Activated naive CD8-positive, alpha-beta T cell treated with anti-CD3 and anti-CD28 coated beads, Interleukin-2, amount 50 U/mL, for 16 hours (primary cell): ENCODE results near the gene PTCH1.

Experiments
- DNase-seq: peaks from one replicate; pipeline ENCODE4 v3.0.0-alpha.2; 2020; ENCODE audit warnings: low read depth, low spot score

PTCH1 gene

GRCh38 chr9:95516734-95517558 is at the start of gene PTCH1:
TSS of gene PTCH1 (minus strand) at chr9:95516971.
- no peak for DNase-seq

GRCh38 chr9:95565982-95566381 is 49.2 kb upstream of the PTCH1 start:
- DNase-seq, result no peak

DNA sequence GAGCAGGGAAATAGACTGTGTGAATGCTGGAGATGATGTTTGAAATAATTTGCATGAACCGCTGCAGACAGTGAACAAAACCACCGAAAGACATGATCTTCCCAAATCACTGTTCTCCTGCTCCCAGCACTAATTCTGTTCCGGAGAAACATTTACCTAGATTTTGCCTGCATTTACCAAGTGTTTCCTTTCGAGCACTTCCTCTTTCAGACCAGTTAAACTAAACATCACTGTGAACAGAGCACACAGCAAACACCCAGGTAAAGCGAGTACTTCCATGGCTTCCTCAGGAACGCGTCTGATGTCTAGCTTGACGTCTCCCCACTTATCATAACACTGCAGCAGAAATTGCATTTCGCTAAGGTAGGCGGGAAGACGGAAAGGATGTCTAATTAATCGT is 45.1 kb upstream of the PTCH1 start:
- no peak for DNase-seq

DNA sequence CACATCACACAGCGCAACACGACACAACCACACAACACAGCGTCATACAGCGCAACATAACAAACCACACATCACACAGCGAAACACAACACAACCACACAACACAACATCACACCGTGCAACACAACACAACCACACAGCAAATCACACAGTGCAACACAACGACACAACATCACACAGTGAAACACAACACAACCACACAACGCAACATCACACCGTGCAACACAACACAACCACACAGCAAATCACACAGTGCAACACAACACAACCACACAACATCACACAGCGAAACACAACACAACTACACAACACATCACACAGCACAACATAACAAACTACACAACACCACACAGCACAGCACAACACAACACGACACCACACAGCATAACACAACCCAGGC is 40.4 kb upstream of the PTCH1 start:
- no peak for DNase-seq

DNA sequence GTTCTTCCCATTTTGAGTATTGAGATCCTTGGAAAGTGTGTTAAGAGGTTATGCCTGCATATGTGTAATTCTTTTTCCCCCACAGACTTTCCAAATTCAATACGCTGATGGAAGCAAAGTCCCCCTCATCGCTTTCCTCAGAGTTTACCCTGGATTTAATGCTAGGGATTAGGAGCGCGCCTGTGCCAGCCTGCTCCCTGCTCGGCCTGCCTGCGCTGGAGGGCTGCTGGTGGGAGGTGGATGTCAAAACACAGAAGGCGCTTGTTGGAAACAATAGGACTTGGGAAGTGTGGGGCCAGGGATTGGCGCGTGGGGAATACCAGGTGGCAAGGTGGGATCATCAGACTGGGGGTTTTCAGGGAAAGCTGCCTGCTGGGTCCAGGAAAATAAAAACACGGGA is 39.8 kb upstream of the PTCH1 start:
- DNase-seq, result no peak

- DNase-seq, result no peak
Measured at GRCh38 chr9:95552814-95553546, 36.2 kb upstream of the PTCH1 start.

GRCh38 chr9:95552255-95552654 is 35.5 kb upstream of the PTCH1 start:
- DNase-seq, result no peak

DNA sequence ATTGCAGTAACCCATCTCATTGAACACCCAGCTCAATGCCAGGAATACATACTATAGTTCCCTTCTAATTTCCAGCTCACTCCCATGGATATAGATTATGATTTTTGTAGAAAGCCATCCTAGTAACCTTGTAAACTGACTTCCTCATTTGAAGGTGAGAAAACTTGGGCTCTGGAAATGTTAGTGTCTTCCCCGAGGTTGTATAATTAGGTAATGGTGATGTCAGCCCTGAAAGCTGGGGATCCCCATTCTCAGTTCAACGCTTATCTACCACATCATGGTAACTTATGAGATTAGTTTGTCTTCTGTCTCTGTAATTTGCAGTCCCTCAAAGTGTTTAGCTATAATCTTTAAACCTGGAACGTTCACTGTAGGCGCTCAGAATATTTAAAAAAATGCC is 34.6 kb upstream of the PTCH1 start:
- DNase-seq, result no peak

DNA sequence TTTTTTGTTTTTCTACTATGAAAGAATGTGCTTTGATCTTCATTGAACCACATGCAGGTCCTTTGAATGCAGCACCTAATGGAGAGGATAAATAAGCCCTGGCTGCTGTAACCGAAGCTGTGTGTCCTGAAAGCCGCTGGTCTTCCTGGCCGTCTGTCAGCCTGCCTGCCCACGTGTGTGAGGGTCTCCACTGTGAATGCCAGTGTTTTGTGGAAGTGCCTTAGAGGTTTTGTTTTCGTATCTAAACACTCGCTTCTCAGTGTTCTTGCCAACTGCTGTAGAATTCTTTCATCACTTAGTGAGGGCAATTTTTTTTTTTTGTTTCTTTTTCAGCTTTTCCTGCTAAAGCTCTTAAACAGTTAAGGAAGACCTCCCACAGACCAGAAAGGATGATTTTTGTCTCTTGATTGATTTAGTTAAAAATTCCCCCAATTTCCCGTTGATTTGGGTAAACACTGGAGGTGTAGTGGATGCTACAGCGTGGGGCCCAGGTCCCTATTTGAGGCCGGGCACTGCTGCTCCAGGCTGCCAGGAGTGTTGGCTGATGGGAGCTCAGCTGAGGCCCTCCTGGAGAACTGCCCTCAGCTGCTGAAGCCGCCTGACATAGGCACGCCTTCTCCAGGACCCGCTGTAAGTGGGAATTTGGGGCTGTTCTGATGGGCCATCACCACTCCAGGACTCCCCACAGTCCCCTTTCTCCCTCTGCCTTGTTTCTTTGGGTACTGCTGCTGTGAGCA is 29.2 kb upstream of the PTCH1 start:
- no peak for DNase-seq

- no peak for DNase-seq
Measured at GRCh38 chr9:95533996-95534680, 17.4 kb upstream of the PTCH1 start.

DNA sequence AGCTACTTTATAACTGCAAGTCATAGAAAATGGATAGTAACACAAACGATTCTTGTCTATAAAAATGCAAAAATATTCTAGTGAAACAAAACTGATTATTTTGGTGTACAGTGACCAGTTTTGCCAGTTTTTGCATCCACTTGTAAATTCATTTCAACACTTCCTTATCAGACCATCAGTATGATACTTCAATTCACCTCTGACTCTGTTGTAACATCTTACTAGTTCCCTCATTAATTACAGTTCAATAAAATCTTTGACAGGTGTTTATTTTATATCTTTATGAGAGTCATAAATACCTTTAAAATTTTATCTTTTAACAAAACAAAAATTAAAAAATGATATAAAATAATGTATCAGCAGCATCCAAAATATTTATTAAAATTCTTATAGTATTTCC is 13.1 kb upstream of the PTCH1 start:
- DNase-seq, result no peak

DNA sequence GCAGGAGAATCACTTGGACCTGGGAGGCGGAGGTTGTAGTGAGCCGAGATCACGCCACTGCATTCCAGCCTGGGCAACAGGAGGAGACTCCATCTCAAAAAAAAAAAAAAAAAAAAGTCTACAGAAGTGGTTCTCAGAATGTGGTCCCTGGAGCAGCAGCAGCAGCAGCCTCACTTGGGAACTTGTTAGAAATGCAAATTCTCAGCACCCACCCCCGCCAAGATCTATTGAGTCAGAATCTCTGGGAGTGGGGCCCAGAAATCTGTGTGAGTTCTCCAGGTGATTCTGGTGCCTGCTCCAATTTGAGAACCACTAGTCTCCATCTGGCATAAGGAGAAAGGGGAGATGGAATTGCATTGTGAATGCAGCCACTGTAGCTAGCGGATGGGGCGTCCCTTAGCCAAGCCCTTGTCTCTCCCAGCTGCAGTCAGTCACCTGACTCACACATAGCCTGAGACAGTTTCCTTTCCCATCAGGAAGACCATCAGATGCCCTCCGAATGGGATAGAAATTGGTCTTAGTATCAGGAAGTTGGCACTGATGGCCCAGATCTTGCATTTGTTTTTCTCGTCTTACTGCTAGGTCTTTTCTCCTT is 12.2 kb upstream of the PTCH1 start:
- no peak for DNase-seq

DNA sequence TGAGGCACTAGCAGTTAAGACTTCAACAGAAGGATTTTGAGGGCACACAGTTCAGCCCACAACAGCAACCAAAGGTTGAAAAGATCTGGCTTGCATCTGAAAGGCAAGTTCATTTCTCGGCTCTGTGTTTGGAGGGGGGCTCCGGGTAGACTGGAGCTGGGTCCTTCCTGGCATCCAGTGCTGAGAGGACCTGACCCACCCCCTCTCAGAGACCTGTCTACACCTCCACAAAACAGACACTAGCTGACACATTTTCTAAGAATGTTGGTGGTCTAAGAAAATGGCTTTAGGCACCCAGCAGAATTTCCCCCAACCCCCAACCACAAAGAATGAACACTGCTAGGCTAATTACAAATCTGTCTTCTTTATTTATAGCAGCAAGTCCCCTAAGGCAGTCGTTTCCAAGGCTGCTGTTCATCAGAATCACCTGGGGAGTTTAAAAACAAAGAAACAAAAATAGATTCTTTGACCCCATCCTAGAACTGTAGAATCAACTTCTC is 6.2 kb upstream of the PTCH1 start:
- DNase-seq, result no peak

DNA sequence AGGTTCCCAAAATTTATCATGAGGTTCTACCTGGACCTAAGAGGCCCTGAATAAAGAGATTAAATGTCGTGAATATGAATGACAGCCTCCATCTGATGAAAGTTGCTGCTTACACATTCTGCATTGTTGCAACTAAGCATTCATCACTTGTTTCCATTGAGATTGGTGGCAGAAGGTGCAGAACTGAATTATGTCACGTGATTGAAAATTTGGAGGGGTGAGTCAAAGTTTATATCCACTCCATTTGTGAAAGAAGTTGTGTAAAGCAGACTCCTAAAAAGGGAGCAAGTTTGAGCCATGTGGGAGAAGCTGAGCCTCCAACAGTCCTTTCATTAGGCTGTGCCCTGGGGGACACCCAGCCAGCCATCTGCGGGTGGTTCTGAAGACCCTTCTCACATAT is 4.9 kb upstream of the PTCH1 start:
- DNase-seq, result no peak

GRCh38 chr9:95517559-95518425 is 1.0 kb upstream of the PTCH1 start:
- no peak for DNase-seq

- no peak for DNase-seq
Measured at GRCh38 chr9:95516221-95516733, 494 bp downstream of the PTCH1 start.

DNA sequence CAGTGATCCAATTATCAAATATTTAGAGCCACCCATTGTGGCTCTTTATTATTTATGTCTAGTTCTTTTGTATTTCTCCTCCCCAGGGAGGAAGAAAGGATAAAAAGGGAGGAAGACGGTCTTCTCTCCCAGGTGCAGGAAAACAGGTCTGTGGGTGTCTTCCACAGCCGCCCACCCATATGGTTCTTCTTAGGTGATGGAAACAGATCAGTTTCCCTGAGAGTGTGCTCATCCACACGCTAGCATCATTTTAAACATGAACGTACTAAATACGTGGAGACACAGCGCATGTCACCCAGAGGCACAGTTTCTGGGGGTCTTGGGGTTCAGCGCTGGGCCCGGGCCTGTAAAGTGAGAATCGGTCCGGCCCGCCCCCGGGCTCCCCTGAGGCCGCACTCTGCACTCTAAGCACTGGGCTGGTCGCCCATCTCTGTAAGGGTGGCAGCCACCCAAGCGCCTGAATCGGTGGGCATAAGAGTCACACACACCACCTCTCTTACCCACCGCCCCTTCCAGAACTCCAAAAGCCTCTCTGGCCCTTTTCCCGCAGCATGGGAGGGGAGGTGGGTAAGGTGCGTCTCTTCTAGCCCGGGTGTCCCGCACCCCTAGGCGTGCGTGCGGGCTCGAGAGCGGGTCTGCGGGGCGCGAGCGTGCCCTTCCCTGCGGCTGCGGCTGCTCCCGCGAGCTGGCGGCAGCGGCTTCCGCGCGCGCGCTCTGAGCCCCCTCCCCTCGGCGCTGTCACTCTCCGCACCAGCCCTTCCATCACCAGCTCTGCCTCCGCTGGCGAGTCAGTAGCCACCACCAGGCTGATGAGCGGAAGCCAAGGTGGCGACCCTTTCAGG is 1.3 kb downstream of the PTCH1 start:
- DNase-seq, result no peak

DNA sequence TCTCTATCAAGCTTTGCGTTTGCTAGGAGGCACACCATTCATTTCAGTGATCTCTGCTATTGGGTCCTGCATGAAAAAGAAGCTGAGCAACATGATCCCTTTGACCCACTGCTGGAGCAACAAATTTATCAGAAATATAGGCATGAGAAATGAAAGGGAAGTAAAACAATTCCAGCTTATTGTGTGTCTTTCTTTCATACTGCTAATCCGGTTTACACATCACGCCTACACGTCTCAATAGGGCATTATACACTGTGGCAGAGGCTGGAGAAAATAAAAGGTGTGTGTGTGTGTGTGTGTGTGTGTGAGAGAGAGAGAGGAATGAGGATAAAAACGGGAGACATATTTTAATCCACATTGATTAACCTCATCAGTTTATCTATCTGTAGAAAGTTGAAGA is 2.4 kb downstream of the PTCH1 start:
- DNase-seq, result no peak

DNA sequence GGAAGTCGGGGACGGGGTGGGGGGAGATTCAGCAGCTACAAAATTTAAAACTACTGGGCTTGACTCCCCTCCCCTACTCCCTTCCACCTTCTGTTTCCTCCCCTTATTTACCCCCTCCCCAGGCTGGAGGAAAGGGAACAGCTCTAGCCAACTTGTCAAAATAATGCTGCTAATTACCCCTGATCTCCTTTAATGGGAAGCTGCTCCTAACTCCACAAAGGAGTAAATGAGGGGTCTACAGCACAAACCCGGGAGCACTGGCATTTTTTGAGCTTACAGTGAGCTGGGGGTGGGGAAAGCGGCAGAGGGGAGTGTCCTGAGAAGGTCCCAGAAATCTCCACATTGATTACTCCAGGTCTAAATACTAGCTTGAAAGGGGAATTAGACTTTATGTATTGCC is 3.1 kb downstream of the PTCH1 start:
- DNase-seq, result no peak
